Measurements from ENCODE around the gene FRMPD1.

FRMPD1 gene

DNA sequence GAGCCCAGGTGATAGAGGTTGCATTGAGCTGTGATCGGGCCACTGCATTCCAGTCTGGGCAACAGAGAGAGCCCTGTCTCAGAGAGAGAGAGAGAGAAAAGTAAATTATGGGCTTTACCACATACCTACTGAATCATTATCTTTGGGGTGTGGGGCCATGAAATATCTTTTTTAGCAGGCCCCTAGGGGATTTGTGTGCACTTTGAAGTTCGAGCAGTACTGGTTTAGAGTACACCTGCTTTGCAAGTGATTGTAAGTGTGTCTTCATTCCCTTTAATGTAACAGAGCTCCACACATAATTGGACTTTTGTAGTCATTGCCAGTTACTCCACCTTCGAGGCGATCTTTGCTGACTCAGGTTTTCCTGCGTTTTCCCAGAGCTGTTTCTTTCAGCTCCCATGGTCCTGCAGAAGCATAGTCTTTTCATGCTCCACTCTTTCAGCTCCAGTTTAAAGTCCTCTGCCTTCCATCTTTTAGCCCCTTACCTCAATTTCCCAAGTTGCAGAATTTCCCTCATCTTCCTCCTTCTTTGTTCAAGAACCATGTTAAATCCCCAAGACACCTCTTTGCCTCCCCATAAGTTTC is 24.0 kb upstream of the FRMPD1 start:
- no peak overlapping the region for H3K4me3 ChIP-seq (ENCODE audit: low read depth, low read length, poor library complexity, severe bottlenecking)
- TF ChIP-seq, protein P1, sequence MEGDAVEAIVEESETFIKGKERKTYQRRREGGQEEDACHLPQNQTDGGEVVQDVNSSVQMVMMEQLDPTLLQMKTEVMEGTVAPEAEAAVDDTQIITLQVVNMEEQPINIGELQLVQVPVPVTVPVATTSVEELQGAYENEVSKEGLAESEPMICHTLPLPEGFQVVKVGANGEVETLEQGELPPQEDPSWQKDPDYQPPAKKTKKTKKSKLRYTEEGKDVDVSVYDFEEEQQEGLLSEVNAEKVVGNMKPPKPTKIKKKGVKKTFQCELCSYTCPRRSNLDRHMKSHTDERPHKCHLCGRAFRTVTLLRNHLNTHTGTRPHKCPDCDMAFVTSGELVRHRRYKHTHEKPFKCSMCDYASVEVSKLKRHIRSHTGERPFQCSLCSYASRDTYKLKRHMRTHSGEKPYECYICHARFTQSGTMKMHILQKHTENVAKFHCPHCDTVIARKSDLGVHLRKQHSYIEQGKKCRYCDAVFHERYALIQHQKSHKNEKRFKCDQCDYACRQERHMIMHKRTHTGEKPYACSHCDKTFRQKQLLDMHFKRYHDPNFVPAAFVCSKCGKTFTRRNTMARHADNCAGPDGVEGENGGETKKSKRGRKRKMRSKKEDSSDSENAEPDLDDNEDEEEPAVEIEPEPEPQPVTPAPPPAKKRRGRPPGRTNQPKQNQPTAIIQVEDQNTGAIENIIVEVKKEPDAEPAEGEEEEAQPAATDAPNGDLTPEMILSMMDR (IDR thresholded peaks at IDR 0.05; ENCODE audit: low read length), result no peak
- TF ChIP-seq EZH2 (IDR thresholded peaks at IDR 0.05; ENCODE audit: borderline replicate concordance, low read length), result no peak
- no peaks in the 10 kb centered on the region for H4K20me1 ChIP-seq (ENCODE audit: insufficient read depth, low read length)
- no peak overlapping the region for H3K4me2 ChIP-seq (ENCODE audit: low read length)
- no peaks in the 10 kb centered on the region for H3K79me2 ChIP-seq (ENCODE audit: insufficient read depth, low read length)
- H3K27ac ChIP-seq (ENCODE audit: low read depth, low read length, poor library complexity, severe bottlenecking), result no peak overlapping the region
- H3K27me3 ChIP-seq (ENCODE audit: insufficient read depth, low read length), result no peaks in the 10 kb centered on the region
- no peaks in the 10 kb centered on the region for H3K36me3 ChIP-seq (ENCODE audit: insufficient read depth, low read length)
- H3K9ac ChIP-seq (ENCODE audit: low read length), result no peak overlapping the region
- H3K9me2 ChIP-seq (ENCODE audit: low read depth, low read length), result no peaks in the 10 kb centered on the region
- H3F3A ChIP-seq (ENCODE audit: insufficient read depth, low read length), result no peaks in the 10 kb centered on the region
- H3K9me3 ChIP-seq (ENCODE audit: low read length), result no peaks in the 10 kb centered on the region
- no peaks in the 10 kb centered on the region for H3K4me1 ChIP-seq (ENCODE audit: insufficient read depth, low read length, severe bottlenecking)
- H2AFZ ChIP-seq (ENCODE audit: low read length), result no peak overlapping the region

DNA sequence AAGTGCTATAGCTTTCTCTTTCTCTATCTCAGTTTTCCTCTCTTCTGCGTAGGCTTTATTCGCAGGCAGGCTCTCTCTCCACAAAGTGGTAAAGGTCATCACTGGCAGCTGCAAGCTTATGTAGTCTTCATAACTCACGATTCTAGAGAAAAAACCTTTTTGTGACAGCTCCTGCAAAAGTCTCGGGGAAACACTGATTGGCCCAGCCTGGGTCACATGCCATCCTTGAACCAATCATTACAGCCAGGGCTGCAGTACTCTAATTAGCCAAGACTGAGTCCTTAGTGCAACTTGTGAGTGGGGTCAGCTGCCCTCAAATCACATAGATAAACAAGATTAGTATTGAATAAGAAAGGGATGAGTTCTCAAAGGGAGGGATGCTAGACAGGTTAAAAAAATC is 18.3 kb upstream of the FRMPD1 start:
- H3K4me3 ChIP-seq (ENCODE audit: low read depth, low read length, poor library complexity, severe bottlenecking), result no peak overlapping the region
- H2AFZ ChIP-seq (ENCODE audit: low read length), result no peak overlapping the region
- no peaks in the 10 kb centered on the region; the same call in 1 of the 2 replicates for H3K27me3 ChIP-seq (ENCODE audit: insufficient read depth, low read length)
- no peak overlapping the region for H3K4me2 ChIP-seq (ENCODE audit: low read length)
- no peak overlapping the region for H3K27ac ChIP-seq (ENCODE audit: low read depth, low read length, poor library complexity, severe bottlenecking)
- H3K4me1 ChIP-seq (ENCODE audit: insufficient read depth, low read length, severe bottlenecking), result no peaks in the 10 kb centered on the region
- H3K79me2 ChIP-seq (ENCODE audit: insufficient read depth, low read length), result no peaks in the 10 kb centered on the region
- TF ChIP-seq, protein P1 (IDR thresholded peaks at IDR 0.05; ENCODE audit: low read length), result no peak
- TF ChIP-seq EZH2 (IDR thresholded peaks at IDR 0.05; ENCODE audit: borderline replicate concordance, low read length), result no peak
- H3K9me3 ChIP-seq (ENCODE audit: low read length), result no peaks in the 10 kb centered on the region
- H3F3A ChIP-seq (ENCODE audit: insufficient read depth, low read length), result no peaks in the 10 kb centered on the region
- H3K36me3 ChIP-seq (ENCODE audit: insufficient read depth, low read length), result no peaks in the 10 kb centered on the region
- H3K9me2 ChIP-seq (ENCODE audit: low read depth, low read length), result no peaks in the 10 kb centered on the region
- no peaks in the 10 kb centered on the region for H4K20me1 ChIP-seq (ENCODE audit: insufficient read depth, low read length)
- H3K9ac ChIP-seq (ENCODE audit: low read length), result no peak overlapping the region

DNA sequence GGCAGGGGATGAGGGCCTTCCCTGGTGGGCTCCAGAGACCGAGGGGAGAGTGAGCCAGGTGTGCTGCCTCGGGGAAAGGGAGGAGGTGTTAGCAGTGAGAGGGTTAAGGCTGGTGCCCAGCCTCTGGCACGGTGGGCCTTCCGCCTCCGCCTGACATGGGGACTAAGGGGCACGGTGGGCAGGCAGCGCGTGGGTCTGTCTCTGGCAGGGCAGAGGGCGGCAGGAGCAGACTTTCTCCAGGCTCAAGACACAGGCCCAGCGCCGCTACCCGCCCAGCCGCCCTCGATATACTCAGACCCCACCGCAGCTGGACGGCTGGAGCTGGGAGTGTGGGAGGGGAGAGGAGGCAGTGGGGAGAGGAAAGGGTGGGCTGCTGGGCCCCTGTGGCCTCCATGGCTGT is 14.9 kb upstream of the FRMPD1 start:
- no peak overlapping the region for H3K4me2 ChIP-seq (ENCODE audit: low read length)
- no peaks in the 10 kb centered on the region for H3K4me1 ChIP-seq (ENCODE audit: insufficient read depth, low read length, severe bottlenecking)
- H3F3A ChIP-seq (ENCODE audit: insufficient read depth, low read length), result no peaks in the 10 kb centered on the region
- H3K4me3 ChIP-seq (ENCODE audit: low read depth, low read length, poor library complexity, severe bottlenecking), result no peak overlapping the region
- H3K27me3 ChIP-seq (ENCODE audit: insufficient read depth, low read length), result no peaks in the 10 kb centered on the region; the same call in 1 of the 2 replicates
- H3K79me2 ChIP-seq (ENCODE audit: insufficient read depth, low read length), result no peaks in the 10 kb centered on the region
- H3K27ac ChIP-seq (ENCODE audit: low read depth, low read length, poor library complexity, severe bottlenecking), result no peak overlapping the region
- H2AFZ ChIP-seq (ENCODE audit: low read length), result no peak overlapping the region
- no peaks in the 10 kb centered on the region for H3K9me2 ChIP-seq (ENCODE audit: low read depth, low read length)
- no peaks in the 10 kb centered on the region for H4K20me1 ChIP-seq (ENCODE audit: insufficient read depth, low read length)
- H3K9me3 ChIP-seq (ENCODE audit: low read length), result no peaks in the 10 kb centered on the region
- H3K36me3 ChIP-seq (ENCODE audit: insufficient read depth, low read length), result no peaks in the 10 kb centered on the region
- H3K9ac ChIP-seq (ENCODE audit: low read length), result no peak overlapping the region
- TF ChIP-seq, protein P1 (IDR thresholded peaks at IDR 0.05; ENCODE audit: low read length), result no peak
- no peak for TF ChIP-seq EZH2 (IDR thresholded peaks at IDR 0.05; ENCODE audit: borderline replicate concordance, low read length)

Data from OCI-LY1 (cell line).